ENCODE measurements around the gene GRIK2. TPM values are rescaled to one million over a fixed set of nuclear protein-coding genes. Genes with fewer than 3 reads are reported as not detected.
A peak's percentile ranks its signal among the peaks of the same experiment; 100 is the strongest.

Gene GRIK2
- total RNA-seq, 6 experiments from 2014 or later: 25.0 to 33.3 (median 28.3) TPM

DNA sequence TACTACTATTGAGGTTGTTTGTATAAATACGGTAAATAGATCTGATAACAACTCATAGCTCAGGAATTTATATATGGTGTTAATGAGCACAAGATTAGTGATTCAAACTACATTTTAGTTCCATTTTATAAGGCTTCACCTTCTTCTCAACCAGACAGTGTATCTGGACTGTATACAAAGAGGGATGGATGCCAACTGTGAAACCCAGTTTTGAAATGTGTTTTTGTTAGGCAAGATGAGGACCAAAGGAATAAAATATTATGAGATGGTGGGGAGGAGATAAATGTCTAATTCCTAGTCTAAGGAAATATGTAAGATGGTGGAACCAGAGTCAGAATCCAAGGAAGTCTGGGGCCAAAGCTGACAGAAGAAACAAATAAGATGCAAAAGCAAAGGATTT, 329.0 kb downstream of the GRIK2 start:
- peak overlapping the region; percentile 92 for H3K27ac Mint-ChIP-seq
- H3K4me3 Mint-ChIP-seq: peak overlapping the region; percentile 44
- TF ChIP-seq, protein P1, sequence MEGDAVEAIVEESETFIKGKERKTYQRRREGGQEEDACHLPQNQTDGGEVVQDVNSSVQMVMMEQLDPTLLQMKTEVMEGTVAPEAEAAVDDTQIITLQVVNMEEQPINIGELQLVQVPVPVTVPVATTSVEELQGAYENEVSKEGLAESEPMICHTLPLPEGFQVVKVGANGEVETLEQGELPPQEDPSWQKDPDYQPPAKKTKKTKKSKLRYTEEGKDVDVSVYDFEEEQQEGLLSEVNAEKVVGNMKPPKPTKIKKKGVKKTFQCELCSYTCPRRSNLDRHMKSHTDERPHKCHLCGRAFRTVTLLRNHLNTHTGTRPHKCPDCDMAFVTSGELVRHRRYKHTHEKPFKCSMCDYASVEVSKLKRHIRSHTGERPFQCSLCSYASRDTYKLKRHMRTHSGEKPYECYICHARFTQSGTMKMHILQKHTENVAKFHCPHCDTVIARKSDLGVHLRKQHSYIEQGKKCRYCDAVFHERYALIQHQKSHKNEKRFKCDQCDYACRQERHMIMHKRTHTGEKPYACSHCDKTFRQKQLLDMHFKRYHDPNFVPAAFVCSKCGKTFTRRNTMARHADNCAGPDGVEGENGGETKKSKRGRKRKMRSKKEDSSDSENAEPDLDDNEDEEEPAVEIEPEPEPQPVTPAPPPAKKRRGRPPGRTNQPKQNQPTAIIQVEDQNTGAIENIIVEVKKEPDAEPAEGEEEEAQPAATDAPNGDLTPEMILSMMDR (IDR thresholded peaks at IDR 0.05): no peak
- H3K27me3 Mint-ChIP-seq (ENCODE audit: insufficient read depth): no peaks in the 10 kb centered on the region; the same call in 1 of the 2 replicates
- H3K36me3 Mint-ChIP-seq (ENCODE audit: low read depth): 0 out of 2 replicates have a peak, but pooled peaks cover 4% of the 10 kb centered on the region
- no peak for DNase-seq
- peaks cover 37% of the 10 kb centered on the region for H3K4me1 Mint-ChIP-seq (ENCODE audit: low read depth)
- no peaks in the 10 kb centered on the region for H3K9me3 Mint-ChIP-seq

DNA sequence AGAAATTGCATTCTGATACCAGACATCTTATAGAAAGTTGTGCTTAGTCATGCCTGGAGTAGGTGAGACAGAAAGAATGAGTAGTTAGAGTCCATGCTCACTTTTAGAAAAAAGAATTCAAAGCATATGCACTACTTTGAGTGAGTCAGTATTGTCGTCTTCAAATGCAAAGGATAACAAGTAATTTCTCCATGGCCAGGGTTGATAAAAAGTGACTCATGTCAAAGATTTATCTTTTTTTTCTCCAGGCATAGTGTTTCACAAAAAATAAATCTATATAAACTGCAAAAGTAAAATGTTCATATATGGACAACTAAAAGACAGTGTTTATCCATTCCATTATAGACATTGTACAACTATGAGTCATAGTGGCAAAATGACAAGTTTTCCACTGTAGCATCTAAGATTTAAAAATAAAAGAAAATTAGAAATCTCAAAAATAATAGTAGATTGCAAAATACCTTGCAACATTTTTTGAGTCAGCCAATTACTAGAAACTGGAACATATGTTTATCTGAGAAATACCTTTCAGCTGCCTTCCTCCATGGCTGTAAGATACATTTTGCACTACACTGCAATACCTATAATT, 329.6 kb downstream of the GRIK2 start:
- H3K27ac Mint-ChIP-seq: peak overlapping the region; percentile 92
- peak; percentile 93 for DNase-seq

DNA sequence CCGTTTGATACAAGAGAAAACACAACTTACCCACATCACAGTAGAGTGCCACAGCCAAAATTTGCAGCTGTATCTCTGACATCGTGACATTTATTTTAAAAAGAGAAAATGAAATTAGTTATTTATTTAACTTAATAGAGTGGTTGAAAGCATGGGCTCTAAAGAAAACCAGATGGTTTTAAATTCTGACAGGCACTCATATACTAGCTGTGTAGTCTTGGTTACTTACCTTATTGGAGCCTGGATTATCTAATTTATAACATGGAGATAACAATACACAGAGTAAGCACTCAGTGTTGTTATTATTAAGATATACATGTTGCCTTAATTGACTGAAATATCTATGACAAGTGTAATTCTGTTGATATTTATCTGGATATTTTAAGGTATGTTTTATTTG, 334.9 kb downstream of the GRIK2 start:
- DNase-seq: no peak
- Mint-ChIP-seq H3K27ac (no peak overlapping the region), H3K36me3 (ENCODE audit: low read depth) (0 out of 2 replicates have a peak, but pooled peaks cover 4% of the 10 kb centered on the region), H3K9me3 (no peaks in the 10 kb centered on the region), H3K4me3 (no peak overlapping the region), H3K27me3 (ENCODE audit: insufficient read depth) (peaks cover 2% of the 10 kb centered on the region; the same call in 1 of the 2 replicates), H3K4me1 (ENCODE audit: low read depth) (peaks cover 29% of the 10 kb centered on the region)
- TF ChIP-seq, protein P1 (IDR thresholded peaks at IDR 0.05): no peak

More for the DNA sequence above, 329.6 kb downstream of the GRIK2 start:
- TF ChIP-seq, protein P1 (IDR thresholded peaks at IDR 0.05): no peak
- H3K9me3 Mint-ChIP-seq: no peaks in the 10 kb centered on the region
- H3K27me3 Mint-ChIP-seq (ENCODE audit: insufficient read depth): no peaks in the 10 kb centered on the region; the same call in 1 of the 2 replicates
- H3K4me1 Mint-ChIP-seq (ENCODE audit: low read depth): peaks cover 35% of the 10 kb centered on the region
- H3K4me3 Mint-ChIP-seq: peak overlapping the region; percentile 44
- H3K36me3 Mint-ChIP-seq (ENCODE audit: low read depth): 0 out of 2 replicates have a peak, but pooled peaks cover 4% of the 10 kb centered on the region

DNA sequence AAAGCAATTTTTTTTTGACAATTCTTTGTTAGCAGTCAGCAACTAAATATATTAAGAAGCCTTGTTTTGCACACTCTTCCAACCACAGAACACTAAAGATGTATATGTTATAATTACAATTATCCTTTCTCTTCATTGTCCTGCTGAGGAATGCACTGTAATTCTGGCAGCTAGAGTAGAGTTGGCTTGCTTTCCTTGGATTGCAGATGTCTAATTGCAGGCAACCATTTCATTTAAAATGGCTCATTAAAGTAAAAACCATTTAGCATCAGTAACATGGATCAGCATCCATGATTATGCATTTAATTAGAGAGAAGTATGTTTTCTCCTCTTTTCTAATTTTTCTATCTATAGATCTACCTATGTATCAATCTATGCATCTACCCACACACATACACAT, 335.4 kb downstream of the GRIK2 start:
- Mint-ChIP-seq H3K4me1 (ENCODE audit: low read depth) (peaks cover 23% of the 10 kb centered on the region), H3K36me3 (ENCODE audit: low read depth) (0 out of 2 replicates have a peak, but pooled peaks cover 4% of the 10 kb centered on the region), H3K4me3 (no peak overlapping the region), H3K27ac (no peak overlapping the region), H3K27me3 (ENCODE audit: insufficient read depth) (peaks cover 2% of the 10 kb centered on the region; the same call in 1 of the 2 replicates), H3K9me3 (no peaks in the 10 kb centered on the region)
- DNase-seq: no peak
- TF ChIP-seq, protein P1 (IDR thresholded peaks at IDR 0.05): no peak

DNA sequence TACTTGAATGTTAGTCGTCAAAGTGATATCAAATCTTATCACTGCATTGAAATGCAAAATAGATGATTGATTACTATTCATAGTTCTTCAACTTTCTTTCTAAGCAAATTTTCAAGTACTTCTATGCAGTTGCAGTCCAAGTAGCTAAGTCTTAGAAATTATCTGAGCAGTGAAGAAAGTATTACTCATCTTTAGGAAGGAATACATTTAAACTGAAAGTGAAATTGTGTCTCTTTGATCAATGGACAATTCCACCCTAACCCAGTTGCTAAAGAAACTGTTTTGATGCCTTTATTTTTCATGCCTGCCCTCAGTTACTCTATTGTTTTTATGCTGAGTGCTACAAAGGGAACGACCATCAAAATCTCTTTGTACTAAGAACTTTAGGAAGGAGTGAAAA, 337.4 kb downstream of the GRIK2 start:
- no peaks in the 10 kb centered on the region for H3K9me3 Mint-ChIP-seq
- no peak for DNase-seq
- TF ChIP-seq, protein P1 (IDR thresholded peaks at IDR 0.05): no peak
- peaks cover 18% of the 10 kb centered on the region for H3K4me1 Mint-ChIP-seq (ENCODE audit: low read depth)
- H3K27me3 Mint-ChIP-seq (ENCODE audit: insufficient read depth): peaks cover 2% of the 10 kb centered on the region; the same call in 1 of the 2 replicates
- H3K27ac Mint-ChIP-seq: peak overlapping the region; percentile 12
- H3K4me3 Mint-ChIP-seq: peak overlapping the region; percentile 62
- peaks cover 14% of the 10 kb centered on the region for H3K36me3 Mint-ChIP-seq (ENCODE audit: low read depth)
